Measurements from ENCODE around the gene RUVBL2. TPM values are rescaled to one million over a fixed set of nuclear protein-coding genes. Genes with fewer than 3 reads are reported as not detected.
"Not testable (repeated sequence)": the region's sequence is repeated elsewhere in the genome, so short reads cannot be mapped to it uniquely, and the experiment has no call there.

The RUVBL2 gene
- total RNA-seq, 2 donors from 2014 or later = 39.3 to 50.0 TPM

GRCh38 chr19:49004964-49005614, 11.4 kb downstream of the RUVBL2 start:
- no peak for DNase-seq

DNA sequence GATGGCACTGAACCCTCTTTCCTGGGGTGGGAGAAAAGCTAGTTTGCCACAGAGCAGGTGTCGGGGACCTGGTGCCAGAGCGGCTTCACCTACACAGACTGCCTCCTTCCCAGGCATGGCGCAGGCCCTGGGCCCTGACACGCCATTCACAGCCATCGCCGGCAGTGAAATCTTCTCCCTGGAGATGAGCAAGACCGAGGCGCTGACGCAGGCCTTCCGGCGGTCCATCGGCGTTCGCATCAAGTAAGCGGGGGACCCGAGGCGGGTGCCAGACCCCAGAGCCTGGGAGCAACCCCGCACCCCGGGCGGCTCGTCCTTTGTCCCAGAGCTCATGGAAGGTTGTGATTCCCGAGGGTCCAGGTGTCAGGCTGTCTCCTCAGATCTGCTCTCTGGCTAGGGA, 13.2 kb downstream of the RUVBL2 start:
- DNase-seq (no peak), ATAC-seq (no peak)
- intact Hi-C loops (cut with DNase I) = loop anchor here in 1 of 2 donors (10.0 kb wide), 1 partner anchor 198 kb away; no protein-coding TSS in a partner anchor

More at GRCh38 chr19:49004964-49005614, 11.4 kb downstream of the RUVBL2 start:
- no peak for ATAC-seq
- intact Hi-C loops (cut with DNase I) = loop anchor here in 1 of 2 donors (10.0 kb wide), 1 partner anchor 200 kb away; no protein-coding TSS in a partner anchor

DNA sequence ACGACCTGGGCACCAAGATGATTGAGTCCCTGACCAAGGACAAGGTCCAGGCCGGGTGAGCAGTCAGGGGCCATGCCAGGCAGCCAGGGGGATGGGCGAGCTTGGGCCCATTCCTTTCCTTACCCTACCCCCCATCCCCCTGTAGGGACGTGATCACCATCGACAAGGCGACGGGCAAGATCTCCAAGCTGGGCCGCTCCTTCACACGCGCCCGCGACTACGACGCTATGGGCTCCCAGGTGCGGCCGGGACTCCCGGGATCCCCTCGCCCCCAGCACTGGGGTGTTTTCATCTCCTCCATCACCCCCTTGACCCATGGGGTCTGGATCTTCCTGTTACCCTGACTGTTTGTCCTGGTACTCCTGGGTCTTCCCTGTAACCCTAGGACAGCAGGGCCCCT, 16.1 kb downstream of the RUVBL2 start:
- DNase-seq (no peak), ATAC-seq (no peak)
- intact Hi-C loops (cut with DNase I) = loop anchor here in 1 of 2 donors (10.0 kb wide), 1 partner anchor 195 kb away; no protein-coding TSS in a partner anchor

DNA sequence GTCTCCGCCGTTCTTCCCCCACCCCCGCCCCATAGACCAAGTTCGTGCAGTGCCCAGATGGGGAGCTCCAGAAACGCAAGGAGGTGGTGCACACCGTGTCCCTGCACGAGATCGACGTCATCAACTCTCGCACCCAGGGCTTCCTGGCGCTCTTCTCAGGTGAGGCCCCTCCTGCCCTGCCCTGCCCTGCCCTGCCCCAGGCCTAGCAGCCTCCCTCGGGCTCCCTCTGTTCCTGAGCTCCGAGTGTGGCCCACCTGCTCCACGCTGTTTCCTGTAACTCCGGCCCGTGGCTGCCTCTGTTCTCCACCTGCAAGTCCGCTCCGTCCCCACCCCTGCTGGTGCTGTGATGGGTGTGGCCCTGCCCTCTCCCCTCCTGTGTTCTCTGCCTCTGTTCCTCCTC, 16.8 kb downstream of the RUVBL2 start:
- no peak for DNase-seq
- intact Hi-C loops (cut with DNase I) = no loop called here
- ATAC-seq = no peak

DNA sequence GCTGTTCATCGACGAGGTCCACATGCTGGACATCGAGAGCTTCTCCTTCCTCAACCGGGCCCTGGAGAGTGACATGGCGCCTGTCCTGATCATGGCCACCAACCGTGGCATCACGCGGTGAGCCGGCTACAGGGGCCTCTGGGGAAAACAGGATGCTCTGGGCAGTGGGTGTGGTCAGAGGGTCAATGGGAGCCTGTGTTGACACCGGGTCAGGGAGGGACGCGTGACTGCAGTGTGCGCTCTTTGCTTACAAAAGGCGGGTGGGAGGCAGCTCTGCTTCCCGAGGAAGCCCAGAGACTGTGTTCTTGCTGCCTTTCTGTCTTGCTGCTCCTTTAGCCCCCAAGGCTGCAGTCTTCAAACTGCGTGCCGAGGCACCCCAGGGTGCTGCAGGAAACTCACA, 17.5 kb downstream of the RUVBL2 start:
- ATAC-seq (no peak), DNase-seq (no peak)
- intact Hi-C loops (cut with DNase I) = no loop called here

DNA sequence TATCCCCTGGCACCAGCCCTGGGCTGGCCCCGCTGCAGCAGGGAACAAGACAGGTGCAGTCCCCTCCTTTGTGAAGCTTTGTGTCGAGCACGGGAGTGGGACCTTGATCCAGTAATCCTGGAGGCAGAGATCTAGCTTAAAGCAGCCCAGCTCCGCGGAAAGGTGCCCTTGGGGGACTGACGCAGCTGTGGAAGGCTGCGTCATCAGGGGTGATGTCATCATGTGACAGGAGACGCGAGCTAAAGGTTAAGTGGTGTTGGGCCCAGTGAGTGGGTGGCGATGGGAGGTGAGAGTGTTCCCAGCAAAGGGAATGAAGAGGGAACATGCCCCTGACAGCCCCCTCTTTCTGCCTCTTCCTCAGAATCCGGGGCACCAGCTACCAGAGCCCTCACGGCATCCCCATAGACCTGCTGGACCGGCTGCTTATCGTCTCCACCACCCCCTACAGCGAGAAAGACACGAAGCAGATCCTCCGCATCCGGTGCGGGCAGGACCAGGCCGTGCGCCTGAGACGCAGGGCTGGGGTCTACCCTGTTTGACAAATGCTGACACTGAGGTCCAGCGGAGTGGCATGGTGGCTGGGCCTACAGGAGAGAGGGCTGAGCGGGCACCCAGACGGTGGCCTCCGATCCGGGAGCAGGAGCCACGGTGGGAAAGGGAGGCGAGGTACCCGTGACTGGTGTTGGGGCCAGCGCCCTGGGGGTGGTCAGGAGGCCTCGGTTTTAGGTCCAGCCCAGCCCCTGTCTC, 20.6 kb downstream of the RUVBL2 start:
- DNase-seq = peak; percentile 49
- ATAC-seq = no peak
- intact Hi-C loops (cut with DNase I) = no loop called here

GRCh38 chr19:49014870-49015255, 21.2 kb downstream of the RUVBL2 start:
- intact Hi-C loops (cut with DNase I) = no loop called here
- ATAC-seq = no peak
- DNase-seq = no peak

- DNase-seq (no peak), ATAC-seq (no peak)
- intact Hi-C loops (cut with DNase I) = no loop called here
Measured at GRCh38 chr19:49016067-49016839, 22.6 kb downstream of the RUVBL2 start.

DNA sequence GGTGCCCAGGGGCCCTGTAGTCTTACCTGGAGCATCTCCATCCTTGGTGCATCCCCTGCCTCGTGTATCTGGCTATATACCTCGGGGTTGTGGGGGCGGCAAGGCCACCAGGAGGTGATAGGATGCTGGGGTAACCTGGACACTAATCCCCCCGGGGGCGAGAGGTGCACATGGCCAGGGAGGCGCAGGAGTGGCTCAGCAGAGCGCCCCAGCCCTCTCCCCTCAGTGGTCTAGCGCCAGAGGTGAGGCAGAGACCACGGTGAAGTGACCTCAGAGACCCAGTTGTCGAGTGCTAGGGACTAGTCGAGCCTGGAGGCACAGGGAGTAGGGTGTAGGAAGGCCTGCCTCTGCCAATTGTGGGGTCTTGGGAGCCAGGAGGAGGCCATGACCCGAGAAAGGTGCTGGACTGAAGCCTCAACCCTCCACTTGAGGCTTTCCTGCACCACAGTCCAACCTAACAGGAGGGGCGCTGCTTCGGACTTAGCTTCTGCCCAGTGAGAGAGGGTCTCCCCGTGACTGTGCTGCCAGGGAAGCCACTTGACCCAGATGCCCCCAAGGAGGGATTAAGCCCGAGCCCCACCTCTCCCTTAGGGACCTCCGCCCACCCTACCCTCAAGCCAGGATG, 23.5 kb downstream of the RUVBL2 start, which contains the start of gene LHB:
TSS of gene LHB (minus strand) at position 51 of the 625 bp plus-strand sequence. CDS start at position 41, 10 bp downstream.
- ATAC-seq = no peak
- no peak for DNase-seq
- intact Hi-C loops (cut with DNase I) = no loop called here

GRCh38 chr19:49017666-49018351, 24.1 kb downstream of the RUVBL2 start:
- DNase-seq (peak; percentile 73), ATAC-seq (peak; percentile 70 to 74)
- intact Hi-C loops (cut with DNase I) = no loop called here

GRCh38 chr19:49018388-49019241, 24.9 kb downstream of the RUVBL2 start:
- ATAC-seq = peak; percentile 19 to 35
- peak; percentile 41 for DNase-seq
- intact Hi-C loops (cut with DNase I) = not testable (repeated sequence)

- intact Hi-C loops (cut with DNase I) = no loop called here
- peak; percentile 41 to 71 for ATAC-seq
- peak; percentile 77 for DNase-seq
Measured at GRCh38 chr19:49019242-49019932, 25.7 kb downstream of the RUVBL2 start.

- intact Hi-C loops (cut with DNase I) = no loop called here
- DNase-seq (no peak), ATAC-seq (no peak)
Measured at GRCh38 chr19:49020342-49020741, 26.7 kb downstream of the RUVBL2 start.

- intact Hi-C loops (cut with DNase I) = no loop called here
- no peak for ATAC-seq
- DNase-seq = no peak
Measured at GRCh38 chr19:49020931-49021895, 27.5 kb downstream of the RUVBL2 start.

DNA sequence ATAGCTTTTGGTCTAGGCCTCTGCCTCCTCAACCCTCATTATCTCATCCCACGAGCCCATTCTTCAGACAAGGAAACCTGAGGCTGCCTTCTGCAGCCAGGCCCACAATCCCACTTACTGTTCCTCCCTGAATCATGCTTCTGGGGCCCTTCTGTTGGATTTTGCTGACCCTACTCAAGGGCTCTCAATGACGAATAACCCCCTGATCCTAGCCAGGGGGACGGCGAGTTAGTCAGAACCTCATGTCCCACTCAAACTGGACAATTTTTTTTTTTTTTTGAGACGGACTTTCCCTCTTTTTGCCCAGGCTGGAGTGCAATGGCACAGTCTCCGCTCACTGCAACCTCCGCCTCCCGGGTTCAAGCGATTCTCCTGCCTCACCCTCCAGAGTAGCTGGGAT, 28.4 kb downstream of the RUVBL2 start:
- no peak for DNase-seq
- intact Hi-C loops (cut with DNase I) = no loop called here
- ATAC-seq = no peak

GRCh38 chr19:49024233-49024632, 30.5 kb downstream of the RUVBL2 start, which contains the start of gene CGB3:
Gene CGB3, minus strand, starts transcription at chr19:49024333. Its CDS starts 362 bp downstream, at chr19:49023971.
- intact Hi-C loops (cut with DNase I); DNase-seq; ATAC-seq: not testable (repeated sequence)
